Non-pigmented ciliary epithelial cell (primary cell): ENCODE data around the gene OR52I1.

Experiments
- DNase-seq: peaks from one replicate; pipeline ENCODE4 v3.0.0-alpha.2; 2010; ENCODE audit warnings: low read depth

The OR52I1 gene, protein sequence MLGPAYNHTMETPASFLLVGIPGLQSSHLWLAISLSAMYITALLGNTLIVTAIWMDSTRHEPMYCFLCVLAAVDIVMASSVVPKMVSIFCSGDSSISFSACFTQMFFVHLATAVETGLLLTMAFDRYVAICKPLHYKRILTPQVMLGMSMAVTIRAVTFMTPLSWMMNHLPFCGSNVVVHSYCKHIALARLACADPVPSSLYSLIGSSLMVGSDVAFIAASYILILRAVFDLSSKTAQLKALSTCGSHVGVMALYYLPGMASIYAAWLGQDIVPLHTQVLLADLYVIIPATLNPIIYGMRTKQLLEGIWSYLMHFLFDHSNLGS

DNA sequence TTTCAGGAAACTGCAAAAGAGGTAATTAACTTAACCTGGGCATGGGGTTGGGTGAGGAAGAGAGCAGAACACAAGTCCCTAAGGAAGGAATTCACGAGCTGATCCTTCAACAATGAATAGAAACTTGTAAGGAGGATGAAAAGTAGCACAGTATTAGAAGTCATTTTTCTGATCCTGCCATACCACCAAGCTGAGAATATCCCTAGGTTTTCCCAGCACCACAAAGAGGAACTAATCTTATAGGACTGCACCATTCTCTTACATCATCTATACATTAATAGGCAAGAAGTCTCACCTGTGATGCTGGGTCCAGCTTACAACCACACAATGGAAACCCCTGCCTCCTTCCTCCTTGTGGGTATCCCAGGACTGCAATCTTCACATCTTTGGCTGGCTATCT is at the start of gene OR52I1:
Gene OR52I1, plus strand, starts transcription at position 301 of the 400 bp plus-strand sequence. Its CDS starts 0 bp downstream, at position 301.
- DNase-seq = no peak

GRCh38 chr11:4544891-4545290 is 48.9 kb upstream of the OR52I1 start, which contains the start of gene OR52M1:
OR52M1 (plus strand) TSS chr11:4545191; CDS start chr11:4545191, 0 bp downstream.
- DNase-seq = no peak

DNA sequence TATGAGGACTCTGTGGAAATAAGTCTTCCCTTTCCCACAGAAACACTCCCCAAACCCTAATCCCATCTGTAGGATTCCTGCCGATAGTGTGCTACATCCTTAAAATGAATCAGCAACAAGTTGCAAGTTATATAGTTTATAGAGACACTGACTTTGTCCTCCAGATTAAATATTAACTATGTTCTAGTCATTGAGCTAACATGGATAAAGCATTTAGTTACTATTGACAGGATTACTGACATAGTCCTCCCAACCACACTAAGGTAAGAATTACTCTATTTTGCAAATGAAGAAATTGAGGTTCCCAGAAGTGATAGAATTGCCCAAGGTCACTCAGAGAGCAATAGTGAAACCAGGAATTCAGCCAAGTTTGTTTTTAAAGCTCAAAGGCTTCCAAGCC is 47.0 kb upstream of the OR52I1 start:
- no peak for DNase-seq

DNA sequence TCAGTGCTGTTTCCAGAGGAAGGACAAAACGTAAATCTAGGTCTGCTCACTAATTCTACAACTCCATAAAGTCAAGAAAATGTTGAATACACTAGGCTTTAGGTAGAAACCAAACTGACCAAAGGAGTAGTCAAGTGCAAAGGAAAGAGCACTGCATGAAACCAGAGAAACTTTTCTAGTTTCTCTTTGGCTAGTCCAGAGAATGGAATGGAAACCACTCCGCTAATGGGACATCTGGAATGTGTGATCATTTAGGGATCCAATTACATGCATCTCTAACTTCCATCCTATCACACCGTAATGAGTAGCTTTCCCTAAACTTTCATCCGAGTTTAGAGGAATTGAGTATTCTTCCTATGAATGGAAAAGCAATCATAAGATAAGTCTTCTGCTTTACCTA is 46.4 kb upstream of the OR52I1 start:
- no peak for DNase-seq

- no peak for DNase-seq
These were observed 42.4 kb upstream of the OR52I1 start for GRCh38 chr11:4551346-4551979.

DNA sequence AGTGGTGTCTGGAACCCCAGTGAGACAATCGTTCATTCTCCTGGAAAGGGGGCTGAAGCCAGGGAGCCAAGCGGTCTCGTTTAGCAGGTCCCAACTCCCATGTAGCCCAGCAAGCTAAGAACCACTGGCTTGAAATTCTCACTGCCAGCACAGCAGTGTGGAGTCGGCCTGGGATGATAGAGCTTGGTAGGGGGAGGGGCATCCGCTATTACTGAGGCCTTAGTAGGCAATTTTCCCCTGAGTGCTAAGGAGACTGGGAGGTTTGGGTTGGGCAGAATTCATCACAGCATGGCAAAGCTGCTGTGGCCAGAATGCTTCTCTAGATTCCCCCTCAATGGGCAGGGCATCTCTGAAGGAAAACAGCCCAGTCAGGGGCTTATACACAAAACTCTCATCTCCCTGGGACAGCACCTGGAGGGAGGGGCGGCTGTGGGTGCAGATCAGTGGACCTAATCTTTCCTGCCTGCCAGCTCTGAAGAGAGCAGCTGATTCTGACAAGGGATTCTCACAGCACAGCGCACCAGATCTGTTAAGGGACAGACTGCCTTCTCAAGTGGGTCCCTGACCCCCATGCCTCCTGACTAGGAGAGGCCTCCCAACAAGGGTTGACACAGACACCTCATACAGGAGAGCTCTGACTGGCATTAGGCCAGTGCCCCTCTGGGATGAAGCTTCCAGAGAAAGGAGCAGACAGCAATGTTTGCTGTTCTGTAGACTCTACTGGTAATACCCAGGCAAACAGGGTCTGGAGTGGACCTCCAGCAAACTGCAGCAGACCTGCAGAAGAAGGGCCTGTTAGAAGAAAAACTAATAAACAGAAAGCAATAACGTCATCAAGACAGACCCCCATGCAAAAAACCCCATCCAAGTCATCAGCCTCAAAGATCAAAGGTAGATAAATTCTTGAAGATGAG is 34.1 kb upstream of the OR52I1 start:
- no peak for DNase-seq

GRCh38 chr11:4560467-4560866 is 33.4 kb upstream of the OR52I1 start:
- DNase-seq = no peak

DNA sequence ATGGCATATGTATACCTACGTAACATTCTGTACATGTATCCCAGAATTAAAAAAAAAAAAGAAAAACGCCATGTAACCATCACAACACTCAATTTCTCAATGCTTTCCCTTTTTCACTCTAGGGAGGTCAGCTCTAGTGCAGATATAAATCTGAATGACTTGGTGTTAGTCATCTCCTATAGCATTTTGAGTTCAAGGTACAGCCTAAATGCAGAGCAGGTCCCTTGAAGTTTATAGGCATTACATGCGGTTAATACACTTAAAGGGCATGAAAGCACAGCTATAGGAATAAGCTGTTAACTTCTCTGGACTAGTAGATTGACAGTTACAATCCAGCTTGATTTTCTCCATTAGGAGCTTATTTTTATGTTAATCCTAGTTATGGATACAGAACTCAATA is 28.5 kb upstream of the OR52I1 start:
- no peak for DNase-seq

GRCh38 chr11:4569075-4569474 is 24.8 kb upstream of the OR52I1 start:
- no peak for DNase-seq

- DNase-seq = no peak
These were observed 17.0 kb upstream of the OR52I1 start for GRCh38 chr11:4576880-4577279.

GRCh38 chr11:4577761-4578160 is 16.1 kb upstream of the OR52I1 start:
- DNase-seq = no peak

DNA sequence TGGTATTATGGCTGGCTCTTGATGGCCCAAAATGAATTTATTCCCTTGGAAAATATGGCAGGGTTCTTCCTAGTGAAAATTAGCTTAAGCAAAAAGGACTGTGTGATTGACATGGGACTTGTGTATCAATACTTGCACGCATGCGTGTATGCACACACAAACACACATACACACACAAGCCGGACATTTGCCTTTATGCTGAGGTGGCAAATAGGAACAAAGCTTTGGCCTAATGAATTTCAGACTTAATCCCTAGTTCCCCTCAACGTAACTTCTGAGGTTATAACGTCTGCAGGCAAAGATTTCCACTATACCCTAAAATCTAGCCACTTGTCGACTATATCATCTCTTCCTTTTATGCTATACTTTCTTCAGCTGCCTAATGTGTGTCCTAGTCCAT is 15.2 kb upstream of the OR52I1 start:
- DNase-seq = no peak

DNA sequence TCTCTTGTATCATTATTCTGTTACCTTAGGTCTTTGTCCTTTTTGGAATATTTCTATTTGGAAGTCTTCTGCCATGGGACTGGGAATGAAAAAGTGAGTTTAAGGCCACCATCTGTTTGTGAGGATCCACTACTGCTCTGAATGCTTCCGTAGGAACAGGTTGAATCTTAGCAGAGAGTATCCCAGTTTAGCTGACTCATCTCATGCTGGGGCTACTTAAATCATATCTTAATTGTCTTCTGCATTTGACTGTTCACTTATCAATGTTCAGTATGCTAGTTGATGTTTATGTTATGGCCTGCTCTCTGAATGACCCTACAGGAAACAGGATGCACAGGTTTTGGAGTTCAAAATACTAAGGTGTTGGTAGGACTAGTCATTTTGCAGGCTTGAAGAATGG is 13.7 kb upstream of the OR52I1 start:
- DNase-seq = no peak

DNA sequence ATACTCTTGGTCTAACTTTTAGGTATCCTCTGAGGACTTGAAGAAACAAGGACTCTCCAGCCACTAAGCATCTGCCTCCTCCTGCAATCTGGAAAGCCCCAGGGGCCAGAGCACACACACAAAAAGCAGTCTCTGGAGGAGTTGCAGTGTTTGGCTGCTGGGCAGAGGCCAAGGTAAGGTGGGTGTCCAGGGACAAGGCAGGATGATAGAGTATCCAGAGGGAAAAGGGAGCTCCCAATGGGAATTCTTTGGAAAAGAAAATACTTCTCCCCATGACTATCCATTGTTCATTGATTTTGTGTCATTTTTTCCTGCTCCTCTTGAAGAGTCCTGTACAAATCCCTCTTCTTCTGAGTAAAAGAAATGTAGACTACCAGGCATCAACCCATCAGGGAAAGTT is 12.4 kb upstream of the OR52I1 start, which contains the start of gene OR52I2:
Gene OR52I2, plus strand, starts transcription at position 301 of the 400 bp plus-strand sequence.
- DNase-seq = no peak

GRCh38 chr11:4589017-4589416 is 4.8 kb upstream of the OR52I1 start:
- no peak for DNase-seq

GRCh38 chr11:4605057-4605456 is 11.2 kb downstream of the OR52I1 start:
- DNase-seq = no peak

- DNase-seq = no peak
These were observed 12.6 kb downstream of the OR52I1 start for GRCh38 chr11:4606231-4607015.

DNA sequence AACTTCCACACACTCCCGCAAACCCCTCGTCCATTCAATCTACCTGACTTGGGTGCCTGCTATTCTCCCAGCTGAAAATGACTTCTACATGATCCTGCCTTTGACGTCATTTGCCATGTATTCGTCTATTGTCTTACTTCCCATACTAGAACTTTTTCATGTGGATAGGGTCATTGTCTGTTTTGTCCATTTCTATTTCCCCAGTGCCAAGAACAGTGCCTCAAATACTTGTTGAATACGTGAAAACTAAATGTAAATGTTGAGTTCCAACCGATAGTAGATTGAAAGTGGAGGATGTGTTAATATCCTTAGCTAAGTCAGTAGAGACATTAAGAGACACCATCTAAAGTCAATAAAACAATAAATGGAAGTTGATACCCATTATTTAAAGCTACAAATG is 13.3 kb downstream of the OR52I1 start:
- no peak for DNase-seq

DNA sequence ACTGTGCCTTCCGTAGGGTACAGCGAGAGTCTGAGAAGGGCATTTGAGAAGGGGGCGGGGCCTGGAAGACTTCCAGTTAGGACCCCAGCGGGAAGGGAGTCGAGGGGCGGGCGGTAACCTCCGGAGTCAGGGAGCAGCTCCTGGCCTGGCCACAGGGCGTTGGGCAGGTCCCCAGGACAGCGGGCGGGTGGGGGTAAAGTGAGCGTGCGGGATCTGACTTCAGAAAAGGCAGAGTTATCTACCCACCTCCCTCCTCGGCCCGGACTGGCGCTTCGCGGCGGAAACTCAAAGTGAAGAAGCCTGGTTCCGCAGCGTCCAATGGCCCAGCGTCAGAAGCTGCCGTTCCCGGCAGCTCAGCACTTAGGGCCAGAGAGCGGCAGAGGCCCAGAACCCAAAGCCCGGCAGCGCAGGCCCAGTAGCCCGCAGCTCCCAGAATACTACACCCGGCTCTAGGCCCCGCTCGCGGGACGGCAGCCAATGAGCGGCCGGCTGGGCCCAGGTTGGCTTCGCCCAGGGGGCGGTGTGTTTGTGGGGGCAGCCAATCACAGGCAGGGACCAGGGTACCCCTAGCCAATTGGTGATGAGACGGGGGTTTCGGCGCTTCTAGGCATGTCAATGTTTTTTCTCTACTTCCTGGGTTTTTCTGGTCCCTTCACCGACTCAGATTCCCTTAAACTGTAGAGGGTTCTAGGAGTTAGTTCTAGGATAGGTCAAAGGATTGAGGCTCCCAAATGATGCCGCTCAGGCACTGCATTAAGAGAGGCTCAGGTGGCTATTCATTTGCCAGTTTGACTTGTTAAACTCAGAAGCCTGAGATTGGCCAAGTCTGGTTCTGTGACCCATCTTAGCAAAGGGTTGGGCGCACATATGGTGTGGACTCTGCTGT is 14.2 kb downstream of the OR52I1 start, which contains the start of gene TRIM68:
Gene TRIM68, minus strand, starts transcription at position 451 of the 886 bp plus-strand sequence. CDS start 2,727 bp downstream, outside the sequence.
- DNase-seq = peak; percentile 81

GRCh38 chr11:4610258-4610935 is 16.6 kb downstream of the OR52I1 start:
- DNase-seq = no peak
